ENCODE results near the gene DUSP22.

The DUSP22 gene

GRCh38 chr6:297571-298232 is 5.4 kb downstream of the DUSP22 start:
- no peak for DNase-seq

- no peak for DNase-seq
Observed at GRCh38 chr6:298233-299103, 6.2 kb downstream of the DUSP22 start.

- no peak for DNase-seq
Observed at GRCh38 chr6:299104-299980, 7.1 kb downstream of the DUSP22 start.

- no peak for DNase-seq
Observed at GRCh38 chr6:300026-300425, 7.7 kb downstream of the DUSP22 start.

GRCh38 chr6:300494-301198 is 8.4 kb downstream of the DUSP22 start:
- DNase-seq: no peak

GRCh38 chr6:301526-301925 is 9.2 kb downstream of the DUSP22 start:
- no peak for DNase-seq

GRCh38 chr6:301929-302705 is 9.8 kb downstream of the DUSP22 start:
- DNase-seq: no peak

- DNase-seq: no peak
Observed at GRCh38 chr6:302760-303159, 10.5 kb downstream of the DUSP22 start.

GRCh38 chr6:303263-303662 is 11.0 kb downstream of the DUSP22 start:
- DNase-seq: no peak

GRCh38 chr6:303948-304558 is 11.8 kb downstream of the DUSP22 start:
- no peak for DNase-seq

- no peak for DNase-seq
Observed at GRCh38 chr6:304833-305370, 12.6 kb downstream of the DUSP22 start.

- DNase-seq: no peak
Observed at GRCh38 chr6:305371-306206, 13.3 kb downstream of the DUSP22 start.

GRCh38 chr6:306641-307061 is 14.4 kb downstream of the DUSP22 start:
- no peak for DNase-seq

- DNase-seq: no peak
Observed at GRCh38 chr6:307065-307814, 15.0 kb downstream of the DUSP22 start.

- no peak for DNase-seq
Observed at GRCh38 chr6:307874-308273, 15.6 kb downstream of the DUSP22 start.

- no peak for DNase-seq
Observed at GRCh38 chr6:308307-308706, 16.0 kb downstream of the DUSP22 start.

GRCh38 chr6:308768-309167 is 16.5 kb downstream of the DUSP22 start:
- DNase-seq: no peak

- DNase-seq: no peak
Observed at GRCh38 chr6:309947-310346, 17.7 kb downstream of the DUSP22 start.

GRCh38 chr6:310671-311070 is 18.4 kb downstream of the DUSP22 start:
- no peak for DNase-seq

Measured in activated CD4-positive, CD25-positive, alpha-beta regulatory T cell (primary cell).